A673 (cell line): ENCODE data around the gene TIMM9. TPM values are rescaled to one million over a fixed set of nuclear protein-coding genes. Genes with fewer than 3 reads are reported as not detected.
A peak's percentile ranks its signal among the peaks of the same experiment; 100 is the strongest.

Experiments used
- Bru-seq: library from RNA; stranded (reverse); fragments of 400-500 nt; gene quantifications from one replicate; lab custom pipeline; 2021; lab: Mats Ljungman, UMichigan
- BruChase-seq, 2 experiments: library from RNA; stranded (reverse); fragments of 400-500 nt; gene quantifications; one replicate each; lab custom pipeline; 2021; lab: Mats Ljungman, UMichigan
- BruUV-seq: library from RNA; stranded (reverse); fragments of 400-500 nt; replicated peaks from 2 replicates; lab custom pipeline; 2021; lab: Mats Ljungman, UMichigan
- CTCF ChIA-PET: fragments of 300-600 bp; sonication (Branson Sonifier 250); formaldehyde crosslinking; loops from one replicate; lab custom pipeline; 2022; ENCODE audit warnings: antibody characterized with exemption; lab: Charles Lee
- POLR2A ChIA-PET: fragments of 300-600 bp; sonication (Branson Sonifier 250); formaldehyde crosslinking; loops from one replicate; lab custom pipeline; 2022; ENCODE audit warnings: antibody characterized with exemption; ENCODE audit not compliant: low non-redundant PET; lab: Charles Lee
- DNase-seq: peaks from one replicate; pipeline ENCODE4 v3.0.0-alpha.2; 2015; ENCODE audit warnings: low spot score
- H3K27ac ChIP-seq: fragments of 200-600 bp; sonication (generic); 2 replicates; pipeline ENCODE4 v1.5.1; 2016; ENCODE audit warnings: mixed run types, low read depth, mild to moderate bottlenecking, mixed read lengths, antibody characterized with exemption, low read length; ENCODE audit not compliant: poor library complexity, severe bottlenecking
- H3K27me3 ChIP-seq: fragments of 200-600 bp; sonication (generic); replicated peaks from 2 replicates; pipeline ENCODE4 v1.6.1; 2017; ENCODE audit warnings: mixed run types, low read depth, mild to moderate bottlenecking, mixed read lengths, antibody characterized with exemption, low read length; ENCODE audit not compliant: insufficient read depth, poor library complexity
- H3K36me3 ChIP-seq: fragments of 200-600 bp; sonication (generic); 2 replicates; pipeline ENCODE4 v1.6.1; 2016; ENCODE audit warnings: mixed run types, mild to moderate bottlenecking, mixed read lengths, antibody characterized with exemption, low read length; ENCODE audit not compliant: insufficient read depth, poor library complexity, severe bottlenecking
- H3K4me1 ChIP-seq: fragments of 200-600 bp; sonication (generic); 2 replicates; pipeline ENCODE4 v1.6.1; 2017; ENCODE audit warnings: mixed run types, mild to moderate bottlenecking, mixed read lengths, antibody characterized with exemption, low read length; ENCODE audit not compliant: insufficient read depth, poor library complexity, severe bottlenecking
- H3K4me3 ChIP-seq: fragments of 200-600 bp; sonication (generic); 2 replicates; pipeline ENCODE4 v1.5.1; 2016; ENCODE audit warnings: low read depth, mixed run types, mild to moderate bottlenecking, mixed read lengths, low read length; ENCODE audit not compliant: poor library complexity, severe bottlenecking
- H3K9me3 ChIP-seq: fragments of 200-600 bp; sonication (generic); 2 replicates; pipeline ENCODE4 v1.6.1; 2016; ENCODE audit warnings: mixed run types, low read depth, mild to moderate bottlenecking, mixed read lengths, antibody characterized with exemption, low read length; ENCODE audit not compliant: poor library complexity, severe bottlenecking
- EZH2 ChIP-seq: fragments of 200-600 bp; sonication (generic); IDR thresholded peaks from 2 replicates; pipeline ENCODE4 v1.6.1; 2017; ENCODE audit warnings: borderline replicate concordance, low read depth, mild to moderate bottlenecking, mixed read lengths, antibody characterized with exemption, low read length; ENCODE audit not compliant: poor library complexity, severe bottlenecking
- intact Hi-C: fragments of 100-400 bp; cut with micrococcal nuclease; formaldehyde crosslinking; loops from one replicate; pipeline ENCODE4 v1.10.0; 2022; ENCODE audit not compliant: unreplicated experiment
- long read RNA-seq: library from polyadenylated mRNA; stranded (forward); transcript quantifications from one replicate; pipeline ENCODE4 v2.0.0, GENCODE V29; 2022
- total RNA-seq: library from RNA; stranded (reverse); gene quantifications from 2 replicates; pipeline ENCODE4 v1.2.3, GENCODE V29; 2021
- TF ChIP-seq, protein P1 (sequence below): fragments of 300-800, 200-600 bp; sonication (generic); conservative IDR thresholded peaks from 2 replicates; pipeline ENCODE4 v1.5.1; 2017; ENCODE audit warnings: low read depth, mild to moderate bottlenecking, antibody characterized with exemption, low read length, moderate library complexity, mixed read lengths

Gene TIMM9, protein sequence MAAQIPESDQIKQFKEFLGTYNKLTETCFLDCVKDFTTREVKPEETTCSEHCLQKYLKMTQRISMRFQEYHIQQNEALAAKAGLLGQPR
- total RNA-seq (60.3 and 65.7 TPM in 2 replicates), Bru-seq, nascent RNA (percentile 85 among the genes with signal in this experiment), BruChase-seq, experiment 1, labeled RNA remaining after a 2-hour chase (percentile 85 among the genes with signal in this experiment), BruChase-seq, experiment 2, labeled RNA remaining after a 6-hour chase (percentile 84 among the genes with signal in this experiment)
- long read RNA-seq, partial matches to known transcripts = 20 of 29 reads
- long read RNA-seq, other reads (novel, unspliced or antisense) = 3 of 29 reads

DNA sequence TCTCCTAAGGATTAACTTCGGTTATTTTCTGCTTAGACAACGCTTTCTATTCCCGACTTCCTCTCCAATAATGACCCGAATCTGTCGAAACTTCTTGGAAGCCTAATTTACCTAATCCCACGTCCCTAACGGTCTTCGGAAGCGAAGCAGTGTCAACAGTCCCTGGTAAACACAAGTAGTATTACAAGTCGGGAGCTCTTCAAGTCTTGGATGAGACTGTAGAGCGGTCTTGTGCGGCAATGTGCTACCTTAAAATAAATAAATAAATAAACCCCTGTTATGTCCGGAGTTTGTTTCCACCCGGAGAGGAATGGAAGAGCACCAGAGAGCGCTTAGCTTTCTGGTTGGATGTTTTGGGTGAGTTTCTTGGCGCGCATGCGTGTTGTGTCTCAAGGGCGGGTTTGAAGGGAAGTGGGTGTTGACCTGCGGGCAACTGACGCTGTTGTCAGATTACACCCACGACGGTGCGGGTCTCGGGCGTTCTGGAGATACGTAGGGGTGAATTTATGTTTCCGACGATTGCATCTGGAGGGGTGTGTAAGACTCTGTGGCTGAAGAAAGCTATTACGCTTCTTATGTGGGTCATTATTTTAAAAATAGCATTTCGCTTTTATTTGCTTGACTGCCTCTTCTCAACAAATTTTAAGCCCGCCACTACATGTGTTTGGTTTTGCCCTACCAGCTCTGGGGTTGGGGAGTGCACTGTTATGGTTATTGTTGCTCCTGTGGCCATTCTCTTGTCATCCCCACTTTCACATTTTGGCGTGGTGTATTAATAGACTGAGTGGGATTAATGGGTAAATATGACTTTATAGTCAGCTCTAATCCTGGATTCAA is at the start of gene TIMM9, which contains the start of gene KIAA0586:
Gene TIMM9 (minus strand): TSS at position 251 of the 837 bp plus-strand sequence. CDS start 15,586 bp downstream, outside the sequence.
Gene KIAA0586 (plus strand): TSS at position 439 of the 837 bp plus-strand sequence. CDS start 546 bp downstream, outside the sequence.
- Histone ChIP-seq H3K36me3 (peaks cover 20% of the 10 kb centered on the region), H3K9me3 (no peaks in the 10 kb centered on the region), H3K4me1 (peaks cover 12% of the 10 kb centered on the region), H3K4me3 (peak within 1 kb of the TSS; percentile 86), H3K27ac (peak within 1 kb of the TSS; percentile 98), H3K27me3 (no peaks in the 10 kb centered on the region)
- TF ChIP-seq, protein P1, sequence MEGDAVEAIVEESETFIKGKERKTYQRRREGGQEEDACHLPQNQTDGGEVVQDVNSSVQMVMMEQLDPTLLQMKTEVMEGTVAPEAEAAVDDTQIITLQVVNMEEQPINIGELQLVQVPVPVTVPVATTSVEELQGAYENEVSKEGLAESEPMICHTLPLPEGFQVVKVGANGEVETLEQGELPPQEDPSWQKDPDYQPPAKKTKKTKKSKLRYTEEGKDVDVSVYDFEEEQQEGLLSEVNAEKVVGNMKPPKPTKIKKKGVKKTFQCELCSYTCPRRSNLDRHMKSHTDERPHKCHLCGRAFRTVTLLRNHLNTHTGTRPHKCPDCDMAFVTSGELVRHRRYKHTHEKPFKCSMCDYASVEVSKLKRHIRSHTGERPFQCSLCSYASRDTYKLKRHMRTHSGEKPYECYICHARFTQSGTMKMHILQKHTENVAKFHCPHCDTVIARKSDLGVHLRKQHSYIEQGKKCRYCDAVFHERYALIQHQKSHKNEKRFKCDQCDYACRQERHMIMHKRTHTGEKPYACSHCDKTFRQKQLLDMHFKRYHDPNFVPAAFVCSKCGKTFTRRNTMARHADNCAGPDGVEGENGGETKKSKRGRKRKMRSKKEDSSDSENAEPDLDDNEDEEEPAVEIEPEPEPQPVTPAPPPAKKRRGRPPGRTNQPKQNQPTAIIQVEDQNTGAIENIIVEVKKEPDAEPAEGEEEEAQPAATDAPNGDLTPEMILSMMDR = no peak
- no peak for TF ChIP-seq EZH2
- intact Hi-C loops = loop anchor here (1.0 kb wide), 1 partner anchor 129 kb away; the partner anchor contains the start of gene ARID4A
- POLR2A ChIA-PET = no interaction called here
- no TSS peak for BruUV-seq
- CTCF ChIA-PET = interaction anchor here (0.5 kb wide), 1 partner anchor 22 kb away, joined by 3 read pairs; no protein-coding TSS in a partner anchor
- peak; percentile 99 for DNase-seq

DNA sequence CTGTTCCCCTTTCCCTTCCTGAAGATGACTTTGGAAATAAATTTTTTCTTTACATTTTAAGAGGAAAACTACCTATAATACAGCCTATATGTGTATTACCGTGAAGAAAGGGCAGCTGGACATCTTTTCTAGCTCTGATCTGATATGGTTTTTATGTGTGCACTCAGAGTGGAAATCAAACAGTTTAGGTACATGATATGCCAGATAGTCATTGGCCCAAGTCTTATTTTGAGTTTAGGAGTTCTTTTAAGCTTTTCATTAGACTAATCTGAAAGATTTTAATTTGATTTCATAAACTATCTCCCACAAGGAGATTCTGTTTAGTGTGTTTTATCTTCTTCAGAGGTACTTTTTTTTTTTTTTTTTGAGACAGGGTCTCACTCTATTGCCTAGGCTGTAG is 49.0 kb upstream of the TIMM9 start:
- BruUV-seq = no TSS peak
- DNase-seq = no peak
- intact Hi-C loops = no loop called here
- H3K4me1 ChIP-seq = no peaks in the 10 kb centered on the region
- no peak for TF ChIP-seq EZH2
- TF ChIP-seq, protein P1 = no peak
- peaks cover 5% of the 10 kb centered on the region for H3K36me3 ChIP-seq
- H3K4me3 ChIP-seq = no peak overlapping the region
- ChIA-PET POLR2A (interaction anchor here (0.7 kb wide), 1 partner anchor 1866 kb away, joined by 9 read pairs; no protein-coding TSS in a partner anchor), CTCF (no interaction called here)
- H3K27ac ChIP-seq = no peak overlapping the region
- H3K9me3 ChIP-seq = no peaks in the 10 kb centered on the region
- H3K27me3 ChIP-seq = no peaks in the 10 kb centered on the region

DNA sequence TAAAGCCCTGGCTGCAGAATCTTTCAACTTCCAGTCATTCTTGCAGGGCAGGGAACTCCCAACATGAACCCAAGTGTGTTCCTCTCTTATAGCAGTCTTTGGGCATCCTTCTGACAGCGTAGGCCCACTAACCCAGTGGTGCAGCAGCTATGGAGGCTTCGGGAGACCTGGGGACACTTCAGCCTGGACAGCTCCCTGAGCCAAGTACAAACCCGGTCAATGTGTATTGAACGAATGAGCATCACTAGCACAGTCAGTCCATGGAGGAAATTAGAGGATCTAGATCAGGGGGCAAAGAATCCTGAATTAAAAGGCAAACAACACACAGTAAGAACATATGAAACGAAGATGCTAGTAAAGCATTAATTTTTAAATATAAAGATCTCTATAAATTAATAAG is 42.0 kb upstream of the TIMM9 start:
- DNase-seq = no peak
- no TSS peak for BruUV-seq
- ChIA-PET CTCF (no interaction called here), POLR2A (no interaction called here)
- no peak overlapping the region for H3K4me3 ChIP-seq
- intact Hi-C loops = no loop called here
- no peaks in the 10 kb centered on the region for H3K27me3 ChIP-seq
- no peaks in the 10 kb centered on the region for H3K9me3 ChIP-seq
- peaks cover 11% of the 10 kb centered on the region for H3K36me3 ChIP-seq
- no peak for TF ChIP-seq EZH2
- TF ChIP-seq, protein P1 = no peak
- H3K4me1 ChIP-seq = no peaks in the 10 kb centered on the region
- no peak overlapping the region for H3K27ac ChIP-seq
